Stimulated activated naive B cell treated with anti-CD40 and anti-IgM and Interleukin-4, amounts not matched to agents 10 μg/mL and 1 μg/mL and 100 μg/mL, for 72 hours (primary cell): ENCODE data around the gene DOCK9.

Experiments
- ATAC-seq, 2 donors: fragments of 150-1000 bp; cut with Tn5 transposase; replicated peaks; 2 replicates each; pipeline ENCODE4 v1.10.0; 2021; ENCODE audit warnings: moderate library complexity in 1 of 2
- DNase-seq: peaks from one replicate; pipeline ENCODE4 v3.0.0; 2021
- H3K27ac Mint-ChIP-seq: one replicate; pipeline ENCODE4 v1.8.0; 2022; ENCODE audit warnings: mild to moderate bottlenecking, mixed read lengths
- H3K27me3 Mint-ChIP-seq, 2 donors: one replicate each; pipeline ENCODE4 v1.8.0; 2022; ENCODE audit warnings: mixed read lengths in 2 of 2
- H3K36me3 Mint-ChIP-seq, 2 donors: one replicate each; pipeline ENCODE4 v1.8.0; 2022; ENCODE audit warnings: mixed read lengths in 2 of 2, mild to moderate bottlenecking in 1 of 2
- H3K4me1 Mint-ChIP-seq, 2 donors: one replicate each; pipeline ENCODE4 v1.8.0; 2022; ENCODE audit warnings: mixed read lengths in 2 of 2, mild to moderate bottlenecking in 1 of 2
- H3K4me3 Mint-ChIP-seq, 2 donors: one replicate each; pipeline ENCODE4 v1.8.0; 2022; ENCODE audit warnings: mild to moderate bottlenecking in 2 of 2, mixed read lengths in 2 of 2, moderate library complexity in 1 of 2
- H3K9me3 Mint-ChIP-seq, 2 donors: one replicate each; pipeline ENCODE4 v1.8.0; 2022; ENCODE audit warnings: mixed read lengths in 2 of 2, mild to moderate bottlenecking in 1 of 2

DOCK9 gene

GRCh38 chr13:98751861-98752466, 225.9 kb downstream of the DOCK9 start:
- H3K36me3 Mint-ChIP-seq: peaks cover 0 to 7% of the 10 kb centered on the region in 2 donors
- H3K27me3 Mint-ChIP-seq: peaks cover 64 to 76% of the 10 kb centered on the region in 2 donors
- no peak overlapping the region for H3K27ac Mint-ChIP-seq
- ATAC-seq: no peak
- peaks cover 0 to 1% of the 10 kb centered on the region in 2 donors for H3K4me1 Mint-ChIP-seq
- H3K9me3 Mint-ChIP-seq: peaks cover 8 to 10% of the 10 kb centered on the region in 2 donors
- no peak overlapping the region for H3K4me3 Mint-ChIP-seq
- DNase-seq: no peak

- Mint-ChIP-seq H3K27me3 (peaks cover 58 to 79% of the 10 kb centered on the region in 2 donors), H3K27ac (no peak overlapping the region), H3K4me3 (no peak overlapping the region), H3K9me3 (peaks cover 8 to 10% of the 10 kb centered on the region in 2 donors), H3K36me3 (peaks cover 0 to 7% of the 10 kb centered on the region in 2 donors), H3K4me1 (peaks cover 0 to 1% of the 10 kb centered on the region in 2 donors)
- no peak for DNase-seq
- no peak for ATAC-seq
Observed at GRCh38 chr13:98751367-98751782, 226.5 kb downstream of the DOCK9 start.

GRCh38 chr13:98749501-98749900, 228.4 kb downstream of the DOCK9 start:
- ATAC-seq: no peak
- no peak for DNase-seq
- Mint-ChIP-seq H3K4me1 (peaks cover 0 to 1% of the 10 kb centered on the region in 2 donors), H3K4me3 (no peak overlapping the region), H3K27ac (no peak overlapping the region), H3K9me3 (peaks cover 8 to 12% of the 10 kb centered on the region in 2 donors), H3K36me3 (peaks cover 0 to 7% of the 10 kb centered on the region in 2 donors), H3K27me3 (peaks cover 41 to 76% of the 10 kb centered on the region in 2 donors)

GRCh38 chr13:98746968-98747367, 230.9 kb downstream of the DOCK9 start:
- Mint-ChIP-seq H3K4me1 (no peaks in the 10 kb centered on the region), H3K36me3 (no peaks in the 10 kb centered on the region), H3K27me3 (peaks cover 23 to 51% of the 10 kb centered on the region in 2 donors), H3K9me3 (peaks cover 0 to 3% of the 10 kb centered on the region in 2 donors), H3K4me3 (no peak overlapping the region), H3K27ac (no peak overlapping the region)
- no peak for ATAC-seq
- no peak for DNase-seq
